HEK293 (cell line): ENCODE data around the gene ANAPC16.

Experiments
- CTCF ChIA-PET: fragments of 350-600 bp; formaldehyde crosslinking; extraction: SDS; loops from one replicate; lab custom pipeline; 2021; ENCODE audit warnings: antibody characterized with exemption; lab: Yijun Ruan, JAX
- POLR2A ChIA-PET: fragments of 300-600 bp; formaldehyde crosslinking; extraction: SDS; loops from one replicate; lab custom pipeline; 2020; ENCODE audit warnings: antibody characterized with exemption, inconsistent platforms; lab: Yijun Ruan, JAX
- H3K27ac ChIP-seq: fragments of 200-500 bp; sonication (Bioruptor generic); 2 replicates; pipeline ENCODE4 v1.5.1; 2014; ENCODE audit warnings: low read depth, low read length, control low read depth, inconsistent platforms; ENCODE audit errors: extremely low read depth
- H3K36me3 ChIP-seq, 2 experiments: fragments of 200-500 bp in 1 of 2; sonication (Bioruptor generic) in 1 of 2; 1 replicate in 1 of 2; 2 replicates in 1 of 2; pipeline ENCODE4 v1.5.1; 2014 to 2017; ENCODE audit warnings: inconsistent platforms in 2 of 2, low read length in 2 of 2; ENCODE audit not compliant: control insufficient read depth in 2 of 2, insufficient read depth in 1 of 2
- H3K4me1 ChIP-seq: fragments of 200-500 bp; sonication (Bioruptor generic); 2 replicates; pipeline ENCODE4 v1.5.1; 2014; ENCODE audit warnings: mild to moderate bottlenecking, low read length, inconsistent platforms; ENCODE audit not compliant: control insufficient read depth, insufficient read depth
- H3K4me3 ChIP-seq: 2 replicates; pipeline ENCODE4 v1.5.1; 2011; ENCODE audit warnings: low read depth, mild to moderate bottlenecking, control low read depth, low read length, moderate library complexity
- H3K9me3 ChIP-seq: fragments of 200-500 bp; sonication (Bioruptor generic); 2 replicates; pipeline ENCODE4 v1.5.1; 2014; ENCODE audit warnings: low read depth, low read length, inconsistent platforms; ENCODE audit not compliant: control insufficient read depth, insufficient read depth
- BCL11B ChIP-seq: fragments of 450-650 bp; formaldehyde crosslinking; IDR thresholded peaks from 2 replicates; pipeline ENCODE4 v1.5.1; 2016; ENCODE audit warnings: low read depth, missing biosample characterization, missing genetic modification characterization
- GFI1B ChIP-seq: fragments of 450-650 bp; formaldehyde crosslinking; IDR thresholded peaks from 2 replicates; pipeline ENCODE4 v1.5.1; 2016; ENCODE audit warnings: missing biosample characterization, missing genetic modification characterization
- OSR2 ChIP-seq: fragments of 450-650 bp; formaldehyde crosslinking; IDR thresholded peaks from 2 replicates; pipeline ENCODE4 v1.5.1; 2016; ENCODE audit warnings: missing biosample characterization, missing genetic modification characterization
- SCRT1 ChIP-seq: fragments of 450-650 bp; formaldehyde crosslinking; IDR thresholded peaks from 2 replicates; pipeline ENCODE4 v1.5.1; 2016; ENCODE audit warnings: missing biosample characterization, missing genetic modification characterization, borderline replicate concordance
- SP7 ChIP-seq: fragments of 450-650 bp; formaldehyde crosslinking; IDR thresholded peaks from 2 replicates; pipeline ENCODE4 v1.5.1; 2016; ENCODE audit warnings: missing biosample characterization, missing genetic modification characterization
- ZFP3 ChIP-seq: fragments of 450-650 bp; formaldehyde crosslinking; IDR thresholded peaks from 2 replicates; pipeline ENCODE4 v1.5.1; 2016; ENCODE audit warnings: low read depth, missing biosample characterization, missing genetic modification characterization
- ZNF114 ChIP-seq: fragments of 450-650 bp; formaldehyde crosslinking; IDR thresholded peaks from 2 replicates; pipeline ENCODE4 v1.5.0; 2017; ENCODE audit warnings: missing biosample characterization, missing genetic modification characterization
- ZNF155 ChIP-seq: fragments of 450-650 bp; formaldehyde crosslinking; IDR thresholded peaks from 2 replicates; pipeline ENCODE4 v1.5.1; 2016; ENCODE audit warnings: missing biosample characterization, missing genetic modification characterization
- ZNF175 ChIP-seq: fragments of 450-650 bp; formaldehyde crosslinking; IDR thresholded peaks from 2 replicates; pipeline ENCODE4 v1.5.1; 2016; ENCODE audit warnings: missing biosample characterization, missing genetic modification characterization
- ZNF214 ChIP-seq: fragments of 450-650 bp; formaldehyde crosslinking; IDR thresholded peaks from 2 replicates; pipeline ENCODE4 v1.5.1; 2017; ENCODE audit warnings: missing biosample characterization, mild to moderate bottlenecking, missing genetic modification characterization, borderline replicate concordance
- ZNF24 ChIP-seq: fragments of 450-650 bp; formaldehyde crosslinking; IDR thresholded peaks from 2 replicates; pipeline ENCODE4 v1.5.1; 2016; ENCODE audit warnings: missing biosample characterization, missing genetic modification characterization
- ZNF391 ChIP-seq: fragments of 450-650 bp; formaldehyde crosslinking; IDR thresholded peaks from 2 replicates; pipeline ENCODE4 v1.5.1; 2016; ENCODE audit warnings: low read depth, missing biosample characterization, missing genetic modification characterization, borderline replicate concordance
- ZNF426 ChIP-seq: fragments of 450-650 bp; formaldehyde crosslinking; IDR thresholded peaks from 2 replicates; pipeline ENCODE4 v1.5.1; 2017; ENCODE audit warnings: missing biosample characterization, missing genetic modification characterization, mild to moderate bottlenecking, inconsistent platforms, moderate library complexity
- ZNF521 ChIP-seq: fragments of 450-650 bp; formaldehyde crosslinking; IDR thresholded peaks from 2 replicates; pipeline ENCODE4 v1.5.1; 2017; ENCODE audit warnings: missing biosample characterization, mild to moderate bottlenecking, missing genetic modification characterization
- ZNF561 ChIP-seq: fragments of 450-650 bp; IDR thresholded peaks from 2 replicates; pipeline ENCODE4 v1.5.1; 2018; ENCODE audit warnings: missing biosample characterization, missing genetic modification characterization, borderline replicate concordance
- ZNF623 ChIP-seq: fragments of 450-650 bp; formaldehyde crosslinking; IDR thresholded peaks from 2 replicates; pipeline ENCODE4 v1.5.1; 2016; ENCODE audit warnings: missing biosample characterization, missing genetic modification characterization
- ZNF624 ChIP-seq: fragments of 450-650 bp; formaldehyde crosslinking; IDR thresholded peaks from 2 replicates; pipeline ENCODE4 v1.5.1; 2017; ENCODE audit warnings: missing biosample characterization, missing genetic modification characterization
- ZNF747 ChIP-seq: fragments of 450-650 bp; formaldehyde crosslinking; IDR thresholded peaks from 2 replicates; pipeline ENCODE4 v1.5.1; 2016; ENCODE audit warnings: missing biosample characterization, missing genetic modification characterization
- ZNF76 ChIP-seq: fragments of 450-650 bp; formaldehyde crosslinking; IDR thresholded peaks from 2 replicates; pipeline ENCODE4; 2016; ENCODE audit warnings: low read depth, missing biosample characterization, missing genetic modification characterization, borderline replicate concordance
- TF ChIP-seq, protein P1 (sequence below): fragments of 450-650 bp; formaldehyde crosslinking; IDR thresholded peaks from 2 replicates; pipeline ENCODE4 v1.5.1; 2016; ENCODE audit warnings: missing biosample characterization, missing genetic modification characterization
- TF ChIP-seq, protein P2 (sequence below): fragments of 450-650 bp; IDR thresholded peaks from 2 replicates; pipeline ENCODE4 v1.5.1; 2018; ENCODE audit warnings: missing biosample characterization, mild to moderate bottlenecking, missing genetic modification characterization
- TF ChIP-seq, protein P3 (sequence below): fragments of 450-650 bp; formaldehyde crosslinking; IDR thresholded peaks from 2 replicates; pipeline ENCODE4; 2016; ENCODE audit warnings: missing biosample characterization, missing genetic modification characterization
- TF ChIP-seq, protein P4 (sequence below): fragments of 450-650 bp; formaldehyde crosslinking; IDR thresholded peaks from 2 replicates; pipeline ENCODE4 v1.5.1; 2017; ENCODE audit warnings: missing biosample characterization, missing genetic modification characterization
- TF ChIP-seq, protein P5 (sequence below): fragments of 450-650 bp; formaldehyde crosslinking; IDR thresholded peaks from 2 replicates; pipeline ENCODE4 v1.5.1; 2016; ENCODE audit warnings: missing biosample characterization, missing genetic modification characterization
- TF ChIP-seq, protein P6 (sequence below): fragments of 450-650 bp; formaldehyde crosslinking; IDR thresholded peaks from 2 replicates; pipeline ENCODE4 v1.5.1; 2016; ENCODE audit warnings: missing biosample characterization, missing genetic modification characterization
- TF ChIP-seq, protein P7 (sequence below): fragments of 450-650 bp; IDR thresholded peaks from 2 replicates; pipeline ENCODE4 v1.5.1; 2018; ENCODE audit warnings: missing biosample characterization, missing genetic modification characterization
- TF ChIP-seq, protein P8 (sequence below): fragments of 450-650 bp; formaldehyde crosslinking; IDR thresholded peaks from 2 replicates; pipeline ENCODE4 v1.5.1; 2017; ENCODE audit warnings: missing biosample characterization, missing genetic modification characterization

The ANAPC16 gene

DNA sequence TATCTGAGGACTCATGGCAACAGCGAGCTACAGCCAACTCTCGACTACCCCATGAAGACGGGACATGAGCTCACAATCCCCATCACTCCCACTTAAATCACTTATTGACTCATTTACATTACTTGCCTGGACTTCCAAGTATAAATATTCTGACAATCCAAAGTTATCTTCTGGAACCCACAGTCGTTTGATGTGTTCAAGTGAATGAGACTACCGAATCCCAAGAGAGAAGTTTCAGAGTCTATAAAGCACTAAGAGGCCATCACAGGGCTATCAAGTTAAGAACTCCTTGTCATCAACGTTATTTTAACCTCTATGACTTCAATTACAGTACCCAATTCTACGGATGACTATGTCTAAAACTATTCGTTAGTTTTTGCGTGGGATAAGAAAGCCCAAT, 11.5 kb upstream of the ANAPC16 start:
- CTCF ChIA-PET = interaction anchor here (0.6 to 0.8 kb wide), 2 partner anchors 44 to 77 kb away, joined by 3 read pairs; no protein-coding TSS in a partner anchor
- POLR2A ChIA-PET = no interaction called here
- TF ChIP-seq ZNF561 (tag by site-specific recombination) (peak; percentile 70; the same call in 1 of the 2 replicates), SCRT1 (tag by site-specific recombination) (no peak), ZNF155 (tag by site-specific recombination) (no peak), ZNF521 (no peak), OSR2 (tag by site-specific recombination) (peak; percentile 100), ZNF747 (tag by site-specific recombination) (no peak), SP7 (tag by site-specific recombination) (peak; percentile 98), ZNF114 (tag by site-specific recombination) (no peak), BCL11B (no peak), ZNF624 (tag by site-specific recombination) (no peak), ZFP3 (tag by site-specific recombination) (no peak), ZNF76 (tag by site-specific recombination) (peak; percentile 77; the same call in 1 of the 2 replicates), ZNF214 (tag by site-specific recombination) (no peak), ZNF623 (tag by site-specific recombination) (peak; percentile 48; the same call in 1 of the 2 replicates), GFI1B (tag by site-specific recombination) (peak; percentile 97), ZNF24 (tag by site-specific recombination) (peak; percentile 99), ZNF426 (tag by site-specific recombination) (no peak), ZNF391 (peak; percentile 98), ZNF175 (tag by site-specific recombination) (no peak)
- TF ChIP-seq, protein P1, sequence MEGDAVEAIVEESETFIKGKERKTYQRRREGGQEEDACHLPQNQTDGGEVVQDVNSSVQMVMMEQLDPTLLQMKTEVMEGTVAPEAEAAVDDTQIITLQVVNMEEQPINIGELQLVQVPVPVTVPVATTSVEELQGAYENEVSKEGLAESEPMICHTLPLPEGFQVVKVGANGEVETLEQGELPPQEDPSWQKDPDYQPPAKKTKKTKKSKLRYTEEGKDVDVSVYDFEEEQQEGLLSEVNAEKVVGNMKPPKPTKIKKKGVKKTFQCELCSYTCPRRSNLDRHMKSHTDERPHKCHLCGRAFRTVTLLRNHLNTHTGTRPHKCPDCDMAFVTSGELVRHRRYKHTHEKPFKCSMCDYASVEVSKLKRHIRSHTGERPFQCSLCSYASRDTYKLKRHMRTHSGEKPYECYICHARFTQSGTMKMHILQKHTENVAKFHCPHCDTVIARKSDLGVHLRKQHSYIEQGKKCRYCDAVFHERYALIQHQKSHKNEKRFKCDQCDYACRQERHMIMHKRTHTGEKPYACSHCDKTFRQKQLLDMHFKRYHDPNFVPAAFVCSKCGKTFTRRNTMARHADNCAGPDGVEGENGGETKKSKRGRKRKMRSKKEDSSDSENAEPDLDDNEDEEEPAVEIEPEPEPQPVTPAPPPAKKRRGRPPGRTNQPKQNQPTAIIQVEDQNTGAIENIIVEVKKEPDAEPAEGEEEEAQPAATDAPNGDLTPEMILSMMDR (tag by site-specific recombination) = no peak
- TF ChIP-seq, protein P2, sequence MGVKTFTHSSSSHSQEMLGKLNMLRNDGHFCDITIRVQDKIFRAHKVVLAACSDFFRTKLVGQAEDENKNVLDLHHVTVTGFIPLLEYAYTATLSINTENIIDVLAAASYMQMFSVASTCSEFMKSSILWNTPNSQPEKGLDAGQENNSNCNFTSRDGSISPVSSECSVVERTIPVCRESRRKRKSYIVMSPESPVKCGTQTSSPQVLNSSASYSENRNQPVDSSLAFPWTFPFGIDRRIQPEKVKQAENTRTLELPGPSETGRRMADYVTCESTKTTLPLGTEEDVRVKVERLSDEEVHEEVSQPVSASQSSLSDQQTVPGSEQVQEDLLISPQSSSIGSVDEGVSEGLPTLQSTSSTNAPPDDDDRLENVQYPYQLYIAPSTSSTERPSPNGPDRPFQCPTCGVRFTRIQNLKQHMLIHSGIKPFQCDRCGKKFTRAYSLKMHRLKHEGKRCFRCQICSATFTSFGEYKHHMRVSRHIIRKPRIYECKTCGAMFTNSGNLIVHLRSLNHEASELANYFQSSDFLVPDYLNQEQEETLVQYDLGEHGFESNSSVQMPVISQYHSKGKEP (tag by site-specific recombination) = peak; percentile 78
- TF ChIP-seq, protein P3, sequence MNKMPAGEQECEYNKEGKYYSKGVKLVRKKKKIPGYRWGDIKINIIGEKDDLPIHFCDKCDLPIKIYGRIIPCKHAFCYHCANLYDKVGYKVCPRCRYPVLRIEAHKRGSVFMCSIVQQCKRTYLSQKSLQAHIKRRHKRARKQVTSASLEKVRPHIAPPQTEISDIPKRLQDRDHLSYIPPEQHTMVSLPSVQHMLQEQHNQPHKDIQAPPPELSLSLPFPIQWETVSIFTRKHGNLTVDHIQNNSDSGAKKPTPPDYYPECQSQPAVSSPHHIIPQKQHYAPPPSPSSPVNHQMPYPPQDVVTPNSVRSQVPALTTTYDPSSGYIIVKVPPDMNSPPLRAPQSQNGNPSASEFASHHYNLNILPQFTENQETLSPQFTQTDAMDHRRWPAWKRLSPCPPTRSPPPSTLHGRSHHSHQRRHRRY = peak; percentile 59; the same call in 1 of the 2 replicates
- TF ChIP-seq, protein P4, sequence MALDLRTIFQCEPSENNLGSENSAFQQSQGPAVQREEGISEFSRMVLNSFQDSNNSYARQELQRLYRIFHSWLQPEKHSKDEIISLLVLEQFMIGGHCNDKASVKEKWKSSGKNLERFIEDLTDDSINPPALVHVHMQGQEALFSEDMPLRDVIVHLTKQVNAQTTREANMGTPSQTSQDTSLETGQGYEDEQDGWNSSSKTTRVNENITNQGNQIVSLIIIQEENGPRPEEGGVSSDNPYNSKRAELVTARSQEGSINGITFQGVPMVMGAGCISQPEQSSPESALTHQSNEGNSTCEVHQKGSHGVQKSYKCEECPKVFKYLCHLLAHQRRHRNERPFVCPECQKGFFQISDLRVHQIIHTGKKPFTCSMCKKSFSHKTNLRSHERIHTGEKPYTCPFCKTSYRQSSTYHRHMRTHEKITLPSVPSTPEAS (tag by site-specific recombination) = peak; percentile 54; the same call in 1 of the 2 replicates
- TF ChIP-seq, protein P5, sequence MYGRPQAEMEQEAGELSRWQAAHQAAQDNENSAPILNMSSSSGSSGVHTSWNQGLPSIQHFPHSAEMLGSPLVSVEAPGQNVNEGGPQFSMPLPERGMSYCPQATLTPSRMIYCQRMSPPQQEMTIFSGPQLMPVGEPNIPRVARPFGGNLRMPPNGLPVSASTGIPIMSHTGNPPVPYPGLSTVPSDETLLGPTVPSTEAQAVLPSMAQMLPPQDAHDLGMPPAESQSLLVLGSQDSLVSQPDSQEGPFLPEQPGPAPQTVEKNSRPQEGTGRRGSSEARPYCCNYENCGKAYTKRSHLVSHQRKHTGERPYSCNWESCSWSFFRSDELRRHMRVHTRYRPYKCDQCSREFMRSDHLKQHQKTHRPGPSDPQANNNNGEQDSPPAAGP (tag by site-specific recombination) = peak; percentile 92
- TF ChIP-seq, protein P6, sequence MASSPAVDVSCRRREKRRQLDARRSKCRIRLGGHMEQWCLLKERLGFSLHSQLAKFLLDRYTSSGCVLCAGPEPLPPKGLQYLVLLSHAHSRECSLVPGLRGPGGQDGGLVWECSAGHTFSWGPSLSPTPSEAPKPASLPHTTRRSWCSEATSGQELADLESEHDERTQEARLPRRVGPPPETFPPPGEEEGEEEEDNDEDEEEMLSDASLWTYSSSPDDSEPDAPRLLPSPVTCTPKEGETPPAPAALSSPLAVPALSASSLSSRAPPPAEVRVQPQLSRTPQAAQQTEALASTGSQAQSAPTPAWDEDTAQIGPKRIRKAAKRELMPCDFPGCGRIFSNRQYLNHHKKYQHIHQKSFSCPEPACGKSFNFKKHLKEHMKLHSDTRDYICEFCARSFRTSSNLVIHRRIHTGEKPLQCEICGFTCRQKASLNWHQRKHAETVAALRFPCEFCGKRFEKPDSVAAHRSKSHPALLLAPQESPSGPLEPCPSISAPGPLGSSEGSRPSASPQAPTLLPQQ (tag by site-specific recombination) = peak; percentile 87
- TF ChIP-seq, protein P7, sequence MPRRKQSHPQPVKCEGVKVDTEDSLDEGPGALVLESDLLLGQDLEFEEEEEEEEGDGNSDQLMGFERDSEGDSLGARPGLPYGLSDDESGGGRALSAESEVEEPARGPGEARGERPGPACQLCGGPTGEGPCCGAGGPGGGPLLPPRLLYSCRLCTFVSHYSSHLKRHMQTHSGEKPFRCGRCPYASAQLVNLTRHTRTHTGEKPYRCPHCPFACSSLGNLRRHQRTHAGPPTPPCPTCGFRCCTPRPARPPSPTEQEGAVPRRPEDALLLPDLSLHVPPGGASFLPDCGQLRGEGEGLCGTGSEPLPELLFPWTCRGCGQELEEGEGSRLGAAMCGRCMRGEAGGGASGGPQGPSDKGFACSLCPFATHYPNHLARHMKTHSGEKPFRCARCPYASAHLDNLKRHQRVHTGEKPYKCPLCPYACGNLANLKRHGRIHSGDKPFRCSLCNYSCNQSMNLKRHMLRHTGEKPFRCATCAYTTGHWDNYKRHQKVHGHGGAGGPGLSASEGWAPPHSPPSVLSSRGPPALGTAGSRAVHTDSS = no peak
- TF ChIP-seq, protein P8, sequence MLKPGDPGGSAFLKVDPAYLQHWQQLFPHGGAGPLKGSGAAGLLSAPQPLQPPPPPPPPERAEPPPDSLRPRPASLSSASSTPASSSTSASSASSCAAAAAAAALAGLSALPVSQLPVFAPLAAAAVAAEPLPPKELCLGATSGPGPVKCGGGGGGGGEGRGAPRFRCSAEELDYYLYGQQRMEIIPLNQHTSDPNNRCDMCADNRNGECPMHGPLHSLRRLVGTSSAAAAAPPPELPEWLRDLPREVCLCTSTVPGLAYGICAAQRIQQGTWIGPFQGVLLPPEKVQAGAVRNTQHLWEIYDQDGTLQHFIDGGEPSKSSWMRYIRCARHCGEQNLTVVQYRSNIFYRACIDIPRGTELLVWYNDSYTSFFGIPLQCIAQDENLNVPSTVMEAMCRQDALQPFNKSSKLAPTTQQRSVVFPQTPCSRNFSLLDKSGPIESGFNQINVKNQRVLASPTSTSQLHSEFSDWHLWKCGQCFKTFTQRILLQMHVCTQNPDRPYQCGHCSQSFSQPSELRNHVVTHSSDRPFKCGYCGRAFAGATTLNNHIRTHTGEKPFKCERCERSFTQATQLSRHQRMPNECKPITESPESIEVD (tag by site-specific recombination) = peak; percentile 99

More for the DNA sequence above, 11.5 kb upstream of the ANAPC16 start:
- no peaks in the 10 kb centered on the region; the same call in 1 of the 2 replicates for H3K4me1 ChIP-seq
- H3K36me3 ChIP-seq = peaks cover 40 to 45% of the 10 kb centered on the region in 2 experiments; a peak in 2 of 3 replicates
- H3K4me3 ChIP-seq = no peak overlapping the region
- H3K9me3 ChIP-seq = no peaks in the 10 kb centered on the region
- H3K27ac ChIP-seq = peak overlapping the region; percentile 6; the same call in 1 of the 2 replicates
